Kidney tubule cell (primary cell): ENCODE data around the gene SEPTIN2.
"Not testable (repeated sequence)": the region's sequence is repeated elsewhere in the genome, so short reads cannot be mapped to it uniquely, and the experiment has no call there.

Source experiments
- DNase-seq: peaks from one replicate; pipeline ENCODE4 v3.0.0-alpha.2; 2018; ENCODE audit warnings: low spot score

Gene SEPTIN2

GRCh38 chr2:241314226-241315092, 1.3 kb upstream of the SEPTIN2 start:
- DNase-seq, result peak; percentile 69

GRCh38 chr2:241315093-241315878, 439 bp upstream of the SEPTIN2 start, which contains the start of gene HDLBP:
Gene HDLBP (minus strand): TSS chr2:241315672. CDS start chr2:241266869, 48,803 bp downstream.
- DNase-seq, result peak; percentile 99

- DNase-seq, result no peak
These were observed 1.1 kb downstream of the SEPTIN2 start for GRCh38 chr2:241316825-241317224.

DNA sequence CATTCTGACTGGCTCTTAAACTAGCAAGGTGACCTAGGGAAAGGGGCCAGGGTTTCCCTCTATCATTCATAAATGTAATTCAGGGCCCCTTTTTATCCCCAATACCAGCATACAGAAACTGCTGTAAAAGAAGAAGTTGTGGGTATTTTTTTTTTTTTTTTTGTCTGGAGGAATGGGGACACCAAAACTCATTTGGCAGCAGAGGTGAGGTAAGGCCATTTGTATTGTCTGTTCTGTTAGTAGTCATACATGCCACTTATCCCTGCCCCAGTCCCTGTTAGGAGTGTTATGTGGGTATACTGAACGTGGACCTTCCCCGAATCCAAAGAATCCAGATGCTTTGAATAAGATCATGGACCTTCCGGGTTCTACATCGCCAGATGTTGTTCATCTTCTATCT, 1.7 kb downstream of the SEPTIN2 start:
- no peak for DNase-seq

GRCh38 chr2:241318830-241319229, 3.1 kb downstream of the SEPTIN2 start:
- DNase-seq, result not testable (repeated sequence)

- DNase-seq, result no peak
These were observed 4.7 kb downstream of the SEPTIN2 start for GRCh38 chr2:241320394-241320793.

GRCh38 chr2:241321033-241321432, 5.3 kb downstream of the SEPTIN2 start:
- no peak for DNase-seq

GRCh38 chr2:241321886-241322285, 6.2 kb downstream of the SEPTIN2 start:
- DNase-seq, result no peak

DNA sequence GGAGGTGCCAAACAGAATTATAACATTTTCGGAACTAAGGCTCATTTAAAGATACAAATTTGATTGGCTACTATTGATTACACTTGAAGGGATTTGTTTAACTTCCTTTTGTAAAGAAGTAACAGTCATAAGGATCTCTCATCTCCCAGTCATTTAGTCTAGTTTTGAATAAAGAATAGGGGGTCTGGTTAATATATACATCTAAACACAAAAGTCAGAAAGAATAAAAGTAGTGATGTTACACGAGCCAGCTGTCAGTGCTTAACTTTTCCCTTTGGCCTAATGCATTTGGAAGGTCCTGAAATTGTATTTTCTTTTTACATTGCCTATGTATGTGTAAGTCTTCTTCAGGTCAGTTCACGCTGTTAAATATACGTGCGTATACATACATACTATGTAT, 8.1 kb downstream of the SEPTIN2 start:
- no peak for DNase-seq

GRCh38 chr2:241324775-241325174, 9.1 kb downstream of the SEPTIN2 start:
- no peak for DNase-seq

- no peak for DNase-seq
These were observed 9.5 kb downstream of the SEPTIN2 start for GRCh38 chr2:241325257-241325656.

GRCh38 chr2:241329669-241330615, 14.2 kb downstream of the SEPTIN2 start:
- no peak for DNase-seq

- DNase-seq, result no peak
These were observed 14.9 kb downstream of the SEPTIN2 start for GRCh38 chr2:241330616-241330981.

DNA sequence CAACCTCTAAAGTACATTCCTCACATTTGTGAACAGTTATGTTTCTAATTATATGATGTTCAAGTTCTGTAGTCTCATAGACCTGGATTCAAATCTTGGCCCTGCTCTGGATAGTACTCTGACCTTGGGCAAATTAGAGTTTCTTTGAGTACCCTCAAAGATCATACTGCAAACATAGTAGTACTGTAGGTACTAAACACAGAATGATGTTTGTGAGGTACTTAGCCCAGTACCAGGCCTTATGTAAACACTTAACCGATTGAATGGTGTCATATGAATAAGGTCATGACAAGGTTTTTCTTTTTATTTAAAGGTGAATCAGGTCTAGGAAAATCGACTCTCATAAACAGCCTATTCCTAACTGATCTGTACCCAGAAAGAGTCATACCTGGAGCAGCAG, 19.1 kb downstream of the SEPTIN2 start:
- no peak for DNase-seq

DNA sequence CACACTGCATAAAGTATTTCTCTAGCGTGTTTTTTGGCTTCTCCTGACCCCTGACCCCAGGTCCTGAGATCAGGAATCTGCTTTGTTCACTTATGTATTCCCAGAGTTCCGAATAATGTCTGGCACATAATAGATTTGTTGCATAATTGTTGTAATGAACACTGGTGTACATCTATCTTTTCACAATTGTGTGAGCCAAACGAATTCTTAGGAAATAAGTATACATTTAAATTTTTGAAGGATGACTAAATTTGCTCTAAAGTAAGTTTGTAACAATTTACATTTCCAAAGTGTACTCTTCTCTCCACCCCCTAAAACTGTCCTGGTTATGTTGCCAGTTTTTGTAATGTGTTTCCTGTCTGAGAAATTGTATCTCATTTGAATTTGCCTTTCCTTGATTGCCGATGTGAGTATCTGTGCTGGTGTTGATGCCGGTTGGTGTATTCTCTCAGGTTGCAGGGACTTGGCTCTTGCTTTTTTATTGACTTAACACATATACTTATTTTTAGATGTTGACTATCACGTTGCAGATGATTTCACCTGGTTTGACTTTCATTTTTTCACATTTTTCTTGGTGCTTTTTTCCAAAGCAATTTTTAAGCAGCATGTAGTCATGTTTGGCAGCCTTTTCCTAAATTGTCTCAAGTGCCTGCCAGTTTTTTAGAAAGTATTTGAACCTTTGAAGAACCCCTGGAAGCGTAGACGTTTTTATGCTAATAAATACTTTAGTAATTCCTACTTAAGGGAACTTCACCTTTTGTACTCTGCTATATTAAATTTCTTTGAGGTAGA, 24.3 kb downstream of the SEPTIN2 start:
- DNase-seq, result no peak

- DNase-seq, result no peak
These were observed 25.0 kb downstream of the SEPTIN2 start for GRCh38 chr2:241340631-241341163.

DNA sequence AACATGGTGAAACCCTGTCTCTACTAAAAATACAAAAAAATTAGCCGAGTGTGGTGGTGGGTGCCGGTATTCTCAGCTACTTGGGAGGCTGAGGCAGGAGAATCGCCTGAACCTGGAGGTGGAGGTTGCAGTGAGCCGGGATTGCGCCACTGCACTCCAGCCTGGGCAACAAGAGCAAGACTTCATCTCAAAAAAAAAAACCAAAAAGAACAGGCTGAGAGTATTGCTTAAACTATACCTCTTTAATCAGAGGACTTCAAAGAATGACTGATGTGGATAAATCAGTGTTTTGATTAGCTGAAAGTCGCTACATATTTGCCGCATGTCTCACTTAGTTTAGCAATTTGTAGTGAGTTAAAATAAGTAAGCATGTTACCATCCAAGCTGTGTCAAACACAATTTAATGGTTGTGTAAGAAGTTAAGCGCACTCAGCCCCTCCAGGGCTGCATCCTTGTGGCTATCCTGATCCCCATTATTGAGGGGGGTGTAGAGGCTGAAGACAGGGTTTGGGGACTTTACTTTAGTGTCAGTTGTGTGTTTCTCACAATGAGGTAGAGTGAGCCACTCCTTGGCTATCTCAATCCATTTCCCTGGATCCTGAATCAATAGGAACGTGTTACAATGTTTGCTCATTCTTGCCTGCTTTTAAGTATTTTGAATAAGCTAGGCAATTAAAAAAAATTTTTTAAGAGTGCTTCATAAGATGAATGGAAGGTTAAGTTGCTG, 29.4 kb downstream of the SEPTIN2 start:
- DNase-seq, result no peak

- DNase-seq, result no peak
These were observed 34.2 kb downstream of the SEPTIN2 start for GRCh38 chr2:241349941-241350340.

GRCh38 chr2:241350530-241350877, 34.8 kb downstream of the SEPTIN2 start:
- no peak for DNase-seq
